Measurements from ENCODE around the gene ADAMTSL1. TPM values are rescaled to one million over a fixed set of nuclear protein-coding genes. Genes with fewer than 3 reads are reported as not detected.

The ADAMTSL1 gene
- total and polyA plus RNA-seq, 2 of the 8 experiments (the other 6 are each of a cell fraction or from before 2014, with no cell fraction given): 0.84 to 1.1 TPM

DNA sequence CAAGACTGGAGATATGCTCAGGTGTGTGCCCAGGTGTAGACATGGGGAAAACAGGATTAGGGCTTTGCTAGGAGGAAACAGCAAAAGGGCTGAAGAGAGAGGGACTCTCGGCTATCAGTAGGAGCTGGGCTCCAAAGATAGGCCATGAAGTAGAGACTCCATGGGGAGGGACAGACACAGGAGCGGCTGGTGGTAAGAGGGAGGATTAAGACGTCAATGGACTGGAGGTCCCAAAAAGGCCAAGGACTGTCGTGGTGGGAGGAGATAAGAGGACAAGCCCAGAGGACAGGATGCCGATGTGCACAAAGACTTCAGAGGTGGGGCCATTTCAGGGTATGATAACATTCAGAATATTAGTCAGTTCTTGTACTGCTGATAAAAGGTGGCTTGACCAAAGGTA is 466.0 kb downstream of the ADAMTSL1 start:
- Histone ChIP-seq H3K79me2 (ENCODE audit: control insufficient read depth in 1 of 2, insufficient read depth in 2 of 2, low read length in 2 of 2) (no peaks in the 10 kb centered on the region), H2BK120ac (replicated peaks; ENCODE audit: low read depth, low read length) (no peak overlapping the region), H2AK5ac (ENCODE audit: low read depth, low read length) (no peak overlapping the region), H3K27me3 (replicated peaks in 1 of 4; ENCODE audit: control insufficient read depth in 3 of 4, extremely low read depth in 1 of 4, insufficient read depth in 3 of 4, low read length in 3 of 4) (no peaks in the 10 kb centered on the region), H2BK15ac (ENCODE audit: low read length) (no peak overlapping the region), H3K27ac (ENCODE audit: low read depth, low read length) (no peak overlapping the region), H4K5ac (ENCODE audit: insufficient read length, low read depth, low read length) (no peak overlapping the region), H3K4me2 (ENCODE audit: insufficient read depth in 1 of 2, low read depth in 2 of 2, low read length in 2 of 2) (no peak overlapping the region), H3K36me3 (ENCODE audit: control insufficient read depth in 2 of 4, insufficient read depth in 4 of 4, low read length in 3 of 4) (no peaks in the 10 kb centered on the region), H3K18ac (ENCODE audit: extremely low read depth, low read length) (no peak overlapping the region), H4K91ac (replicated peaks; ENCODE audit: insufficient read length, low read length) (no peak overlapping the region), H2BK5ac (ENCODE audit: low read depth, low read length) (no peak overlapping the region), H3K9me3 (ENCODE audit: insufficient read depth in 2 of 2, low read depth in 1 of 2, low read length in 1 of 2) (no peaks in the 10 kb centered on the region), H3K4ac (replicated peaks; ENCODE audit: insufficient read length, low read depth, low read length) (no peak overlapping the region), H3K9ac (replicated peaks in 1 of 4; ENCODE audit: extremely low read depth in 1 of 4, low read depth in 3 of 4, low read length in 3 of 4) (no peak overlapping the region), H3K4me1 (replicated peaks in 1 of 4; ENCODE audit: control insufficient read depth in 3 of 4, insufficient read depth in 4 of 4, low read length in 3 of 4) (no peaks in the 10 kb centered on the region; a peak in 1 of 7 replicates), H3K4me3 (ENCODE audit: extremely low read depth in 1 of 4, insufficient read depth in 2 of 4, low read depth in 3 of 4, low read length in 4 of 4) (no peak overlapping the region), H2BK12ac (ENCODE audit: low read depth, low read length) (no peak overlapping the region), H3K14ac (ENCODE audit: insufficient read length) (no peak overlapping the region), H2AFZ (ENCODE audit: low read length) (no peak overlapping the region), H3K23me2 (ENCODE audit: low read depth, low read length) (peaks cover 2% of the 10 kb centered on the region; the same call in 1 of the 2 replicates), H3K23ac (ENCODE audit: insufficient read length) (no peak overlapping the region), H4K20me1 (replicated peaks in 1 of 2; ENCODE audit: control insufficient read depth in 1 of 2, insufficient read depth in 2 of 2, low read length in 2 of 2) (no peaks in the 10 kb centered on the region), H3K56ac (replicated peaks; ENCODE audit: insufficient read length, low read depth, low read length) (no peak overlapping the region), H4K8ac (ENCODE audit: extremely low read depth, insufficient read depth, low read length) (no peak overlapping the region), H3K79me1 (ENCODE audit: low read depth, low read length) (no peaks in the 10 kb centered on the region), H2BK20ac (ENCODE audit: low read length) (no peak overlapping the region)
- no peak for FAIRE-seq
- WGBS, 2 experiments (ENCODE audit: extremely low coverage in 1 of 2, insufficient coverage in 1 of 2, insufficient read length in 1 of 2, insufficient replicate concordance in 2 of 2, low coverage in 1 of 2, low lambda C conversion rate in 2 of 2, missing lambda C conversion rate in 1 of 2): 85% methylated on average over 5 of the region's 5 CpGs; no CpG with 5 or more reads in 1 of the 2 experiments
- TF ChIP-seq JUND (IDR thresholded peaks at IDR 0.05; ENCODE audit: low read length) (no peak), SP2 (IDR thresholded peaks at IDR 0.05; ENCODE audit: low read length) (no peak), HDAC2 (IDR thresholded peaks at IDR 0.05; ENCODE audit: borderline replicate concordance in 1 of 2, low read depth in 2 of 2, low read length in 2 of 2) (no peak), NRF1 (IDR thresholded peaks at IDR 0.05; ENCODE audit: low read depth, low read length) (no peak), GABPA (IDR thresholded peaks at IDR 0.05; ENCODE audit: borderline replicate concordance, insufficient read depth, low read length) (no peak), SIN3A (conservative IDR thresholded peaks at IDR 0.05 in 1 of 2, IDR thresholded peaks at IDR 0.05 in 1 of 2; ENCODE audit: low read depth in 1 of 2, low read length in 2 of 2) (no peak), CHD1 (IDR thresholded peaks at IDR 0.05; ENCODE audit: low read depth, low read length) (no peak), BCL11A (IDR thresholded peaks at IDR 0.05; ENCODE audit: low read depth in 2 of 2, low read length in 2 of 2) (no peak), ASH2L (IDR thresholded peaks at IDR 0.05; ENCODE audit: low read length) (no peak), POLR2AphosphoS5 (IDR thresholded peaks at IDR 0.05; ENCODE audit: low read depth, low read length) (no peak), SIX5 (IDR thresholded peaks at IDR 0.05; ENCODE audit: low read depth, low read length) (no peak), RFX5 (IDR thresholded peaks at IDR 0.05; ENCODE audit: borderline replicate concordance, low read depth, low read length) (no peak), CBX8 (IDR thresholded peaks at IDR 0.05; ENCODE audit: borderline replicate concordance, low read depth, low read length) (no peak)
- CTCF ChIA-PET (ENCODE audit: partially characterized antibody): interaction anchor here (0.8 to 1.5 kb wide), 2 partner anchors 16 to 93 kb away, joined by 3 read pairs; no protein-coding TSS in a partner anchor
- no peak for DNase-seq (ENCODE audit: low read depth in 1 of 2, low spot score in 2 of 2)
- POLR2A ChIA-PET (ENCODE audit: partially characterized antibody): no interaction called here

All from H1 (cell line).